IMR-90 (cell line): ENCODE results near the gene CDKN1C. TPM values are rescaled to one million over a fixed set of nuclear protein-coding genes. Genes with fewer than 3 reads are reported as not detected.

Experiments
- ATAC-seq: fragments of 200-7000 bp; cut with Tn5 transposase; 2 replicates; pipeline ENCODE4 v1.9.1; 2020; ENCODE audit warnings: low read depth, mild to moderate bottlenecking, moderate library complexity
- BruUV-seq: library from RNA; stranded (reverse); fragments of 400-500 nt; replicated peaks from 2 replicates; lab custom pipeline; 2021; lab: Mats Ljungman, UMichigan
- CTCF ChIA-PET: fragments of 300-600 bp; formaldehyde crosslinking; extraction: SDS; loops from one replicate; lab custom pipeline; 2021; ENCODE audit warnings: antibody characterized with exemption; lab: Yijun Ruan, JAX
- POLR2A ChIA-PET: fragments of 300-600 bp; sonication (Branson Sonifier 250); formaldehyde crosslinking; loops from one replicate; lab custom pipeline; 2022; ENCODE audit warnings: antibody characterized with exemption; ENCODE audit not compliant: unreplicated experiment; lab: Charles Lee
- DNase-seq: peaks from one replicate; pipeline ENCODE4 v3.0.0; 2013
- H2AFZ ChIP-seq: replicated peaks from 2 replicates; pipeline ENCODE3; 2013; ENCODE audit warnings: low read length, mild to moderate bottlenecking; ENCODE audit not compliant: poor library complexity
- H2AK5ac ChIP-seq: 2 replicates; pipeline ENCODE4 v1.6.1; 2013; ENCODE audit warnings: low read depth, low read length, inconsistent platforms
- H2AK9ac ChIP-seq: replicated peaks from 2 replicates; pipeline ENCODE3; 2013; ENCODE audit warnings: mild to moderate bottlenecking, low read depth, low read length, moderate library complexity; ENCODE audit not compliant: poor library complexity
- H2BK120ac ChIP-seq: 2 replicates; pipeline ENCODE4 v1.6.1; 2013; ENCODE audit warnings: low read depth, low read length, inconsistent platforms
- H2BK15ac ChIP-seq: 3 replicates; pipeline ENCODE4 v1.6.1; 2013; ENCODE audit warnings: low read depth, low read length, inconsistent platforms
- H2BK20ac ChIP-seq: 2 replicates; pipeline ENCODE4 v1.6.1; 2013; ENCODE audit warnings: low read depth, mild to moderate bottlenecking, inconsistent platforms, low read length, moderate library complexity
- H2BK5ac ChIP-seq: 2 replicates; pipeline ENCODE4 v1.6.1; 2013; ENCODE audit warnings: mild to moderate bottlenecking, low read depth, low read length, inconsistent platforms; ENCODE audit not compliant: poor library complexity, severe bottlenecking
- H3K14ac ChIP-seq: replicated peaks from 2 replicates; pipeline ENCODE4 v1.6.1; 2013; ENCODE audit warnings: low read depth, low read length, inconsistent platforms
- H3K18ac ChIP-seq: 2 replicates; pipeline ENCODE4 v1.6.1; 2013; ENCODE audit warnings: low read depth, low read length, control low read depth
- H3K23ac ChIP-seq: 2 replicates; pipeline ENCODE4 v1.6.1; 2013; ENCODE audit warnings: low read depth, low read length, inconsistent platforms
- H3K27ac ChIP-seq: 2 replicates; pipeline ENCODE4 v1.5.1; 2013; ENCODE audit warnings: mild to moderate bottlenecking, control low read depth, low read length; ENCODE audit not compliant: insufficient read depth
- H3K27me3 ChIP-seq: 2 replicates; pipeline ENCODE4 v1.6.1; 2013; ENCODE audit warnings: low read length; ENCODE audit not compliant: control insufficient read depth, insufficient read depth
- H3K36me3 ChIP-seq: 2 replicates; pipeline ENCODE4 v1.6.1; 2013; ENCODE audit warnings: low read length, mixed read lengths; ENCODE audit not compliant: control insufficient read depth, insufficient read depth
- H3K4ac ChIP-seq: 2 replicates; pipeline ENCODE4 v1.6.1; 2013; ENCODE audit warnings: low read depth, low read length, inconsistent platforms
- H3K4me1 ChIP-seq: 2 replicates; pipeline ENCODE4 v1.6.1; 2013; ENCODE audit warnings: low read length, mixed read lengths; ENCODE audit not compliant: control insufficient read depth, insufficient read depth
- H3K4me2 ChIP-seq: 2 replicates; pipeline ENCODE4 v1.6.1; 2013; ENCODE audit warnings: low read depth, mild to moderate bottlenecking, control low read depth, low read length, moderate library complexity
- H3K4me3 ChIP-seq: 2 replicates; pipeline ENCODE4 v1.5.1; 2013; ENCODE audit warnings: low read depth, mild to moderate bottlenecking, control low read depth, low read length, moderate library complexity; ENCODE audit not compliant: insufficient read depth
- H3K56ac ChIP-seq: 2 replicates; pipeline ENCODE4 v1.6.1; 2013; ENCODE audit warnings: low read length, inconsistent platforms; ENCODE audit not compliant: insufficient read depth; ENCODE audit errors: extremely low read depth
- H3K79me1 ChIP-seq, 2 experiments: 2 replicates each; pipeline ENCODE4 v1.6.1; 2013; ENCODE audit warnings: low read length in 2 of 2, inconsistent platforms in 1 of 2, low read depth in 1 of 2
- H3K9ac ChIP-seq: 2 replicates; pipeline ENCODE4 v1.6.1; 2013; ENCODE audit warnings: low read depth, low read length, control low read depth
- H3K9me1 ChIP-seq: 2 replicates; pipeline ENCODE4 v1.6.1; 2013; ENCODE audit warnings: low read length, inconsistent platforms; ENCODE audit not compliant: insufficient read depth
- H3K9me3 ChIP-seq: 2 replicates; pipeline ENCODE4 v1.6.1; 2013; ENCODE audit warnings: low read length; ENCODE audit not compliant: control insufficient read depth, insufficient read depth
- H4K20me1 ChIP-seq: 2 replicates; pipeline ENCODE4 v1.6.1; 2013; ENCODE audit warnings: low read length, inconsistent platforms; ENCODE audit not compliant: insufficient read depth
- H4K5ac ChIP-seq: 2 replicates; pipeline ENCODE4 v1.6.1; 2013; ENCODE audit warnings: mild to moderate bottlenecking, low read depth, low read length, control low read depth
- H4K8ac ChIP-seq, 2 experiments: 2 replicates each; pipeline ENCODE4 v1.6.1; 2013; ENCODE audit warnings: low read depth in 2 of 2, low read length in 2 of 2, control low read depth in 1 of 2, inconsistent platforms in 1 of 2
- H4K91ac ChIP-seq: 2 replicates; pipeline ENCODE4 v1.6.1; 2013; ENCODE audit warnings: low read depth, low read length, inconsistent platforms; ENCODE audit not compliant: insufficient read depth
- BHLHE40 ChIP-seq: fragments of 150-350 bp; IDR thresholded peaks from 2 replicates; pipeline ENCODE4 v1.6.1; 2016; ENCODE audit warnings: mild to moderate bottlenecking, low read depth, low read length
- CEBPB ChIP-seq: IDR thresholded peaks from 2 replicates; pipeline ENCODE4 v1.6.1; 2012; ENCODE audit warnings: low read depth, low read length, improper control_type of control experiment
- CHD1 ChIP-seq: IDR thresholded peaks from 2 replicates; pipeline ENCODE4 v1.6.1; 2012; ENCODE audit warnings: low read depth, low read length, improper control_type of control experiment
- FOS ChIP-seq: fragments of 150-350 bp; IDR thresholded peaks from 2 replicates; pipeline ENCODE4 v1.6.1; 2016; ENCODE audit warnings: low read depth, low read length
- MAFK ChIP-seq: IDR thresholded peaks from 2 replicates; pipeline ENCODE4 v1.6.1; 2012; ENCODE audit warnings: low read depth, low read length, improper control_type of control experiment
- MAZ ChIP-seq: IDR thresholded peaks from 2 replicates; pipeline ENCODE4 v1.6.1; 2012; ENCODE audit warnings: low read depth, mild to moderate bottlenecking, low read length, improper control_type of control experiment, moderate library complexity, borderline replicate concordance
- MXI1 ChIP-seq: IDR thresholded peaks from 2 replicates; pipeline ENCODE4 v1.6.1; 2012; ENCODE audit warnings: low read depth, mild to moderate bottlenecking, low read length, moderate library complexity, borderline replicate concordance
- NFE2L2 ChIP-seq: fragments of 150-350 bp; IDR thresholded peaks from 2 replicates; pipeline ENCODE4 v1.6.1; 2016; ENCODE audit warnings: low read depth, mild to moderate bottlenecking, low read length
- POLR2A ChIP-seq: IDR thresholded peaks from 2 replicates; pipeline ENCODE4 v1.6.1; 2012; ENCODE audit warnings: mild to moderate bottlenecking, low read depth, low read length
- RCOR1 ChIP-seq: IDR thresholded peaks from 2 replicates; pipeline ENCODE4 v1.6.1; 2012; ENCODE audit warnings: mild to moderate bottlenecking, low read length, improper control_type of control experiment; ENCODE audit not compliant: insufficient replicate concordance
- RFX5 ChIP-seq: IDR thresholded peaks from 2 replicates; pipeline ENCODE4 v1.8.0; 2012; ENCODE audit warnings: low read depth, mild to moderate bottlenecking, low read length, moderate library complexity
- SMC3 ChIP-seq: fragments of 150-350 bp; IDR thresholded peaks from 2 replicates; pipeline ENCODE4 v1.6.1; 2016; ENCODE audit warnings: low read depth, mild to moderate bottlenecking, antibody characterized with exemption, low read length, moderate library complexity
- WGBS, 2 experiments: methylation state at CpG; one replicate each; pipeline versions ENCODE4 v1.1.5 to v1.1.7; 2013; ENCODE audit warnings: missing lambda C conversion rate in 2 of 2; ENCODE audit not compliant: insufficient read length in 1 of 2; ENCODE audit errors: extremely low coverage in 2 of 2; 5-methylcytosine and 5-hydroxymethylcytosine counted together
- dilution Hi-C: fragments of 300-500 bp; cut with HindIII; formaldehyde crosslinking; loops from one replicate; pipeline ENCODE4 v1.14.3; 2018; ENCODE audit warnings: low sequenced_read_pairs; ENCODE audit not compliant: unreplicated experiment
- in situ Hi-C: fragments of 300-500 bp; cut with MboI; formaldehyde crosslinking; loops from 3 replicates; pipeline ENCODE4 v1.14.3; 2019; ENCODE audit warnings: low sequenced_read_pairs, inconsistent platforms, mixed read lengths
- intact Hi-C: fragments of 100-400 bp; cut with micrococcal nuclease; formaldehyde crosslinking; loops from 2 replicates; pipeline ENCODE4 v1.10.0; 2022
- polyA plus RNA-seq, 3 experiments: library from polyadenylated mRNA; depleted of rRNA; stranded (reverse); fragments of >200 nt; gene quantifications; 2 replicates each; pipeline ENCODE4 v1.2.3, GENCODE V29; 2012; ENCODE audit warnings: low replicate concordance in 1 of 3
- total RNA-seq: library from RNA; depleted of rRNA; stranded (reverse); fragments of >200 nt; gene quantifications from 2 replicates; pipeline ENCODE4 v1.2.3, GENCODE V29; 2012
- TF ChIP-seq, protein P1 (sequence below): fragments of 150-350 bp; IDR thresholded peaks from 2 replicates; pipeline ENCODE4 v1.6.1; 2017; ENCODE audit warnings: mild to moderate bottlenecking, antibody characterized with exemption, low read length, low read depth
- TF ChIP-seq, protein P2 (sequence below): conservative IDR thresholded peaks from 2 replicates; pipeline ENCODE4 v1.5.1; 2012; ENCODE audit warnings: mild to moderate bottlenecking, low read depth, low read length, improper control_type of control experiment

CDKN1C gene
- total and polyA plus RNA-seq, 2 of the 4 experiments (the other 2 are of a cell fraction): 1.6 to 3.0 TPM

DNA sequence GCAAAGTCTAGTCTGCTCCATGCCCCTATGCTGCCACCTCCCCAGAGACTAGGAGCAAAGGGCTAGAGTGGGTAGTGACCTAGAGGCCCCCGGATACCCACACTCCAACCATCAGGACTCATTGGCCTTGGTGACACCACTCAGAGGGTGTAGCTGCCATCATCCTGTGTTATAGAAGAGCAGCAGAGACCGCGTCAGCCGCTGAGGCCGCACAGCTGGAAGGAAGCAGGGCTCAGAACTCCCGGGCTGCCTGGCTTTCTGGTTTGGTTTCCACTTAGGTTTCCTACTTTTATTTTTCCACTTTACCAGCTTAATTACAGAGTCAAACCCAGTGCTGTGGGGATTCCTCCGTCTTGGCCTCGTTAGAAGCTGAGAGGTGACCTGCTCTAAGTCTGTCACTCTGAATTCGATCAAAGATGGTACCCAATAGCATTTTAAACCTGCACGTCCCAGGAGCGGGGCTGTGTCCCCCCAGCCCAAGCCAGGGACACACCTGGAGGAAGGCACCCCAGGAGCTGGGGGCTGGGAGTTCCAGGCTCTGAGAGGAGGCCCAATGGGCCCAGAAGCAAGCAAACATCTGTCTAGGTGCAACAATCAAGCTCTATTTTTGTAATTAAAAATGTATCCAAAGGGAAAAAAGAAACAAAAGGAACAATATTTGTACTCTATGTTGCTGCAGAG is 2.1 kb upstream of the CDKN1C start:
- Histone ChIP-seq H3K18ac (no peak overlapping the region), H2AK9ac (peak overlapping the region; percentile 13), H4K8ac (no peak overlapping the region), H2BK15ac (no peak overlapping the region), H2BK5ac (no peak overlapping the region), H2AK5ac (no peak overlapping the region), H3K27ac (no peak overlapping the region), H3K9me3 (no peaks in the 10 kb centered on the region), H3K4me2 (no peak overlapping the region), H4K5ac (no peak overlapping the region), H4K91ac (no peak overlapping the region), H2BK20ac (no peak overlapping the region; the same call in 1 of the 2 replicates), H3K4me1 (peaks cover 29% of the 10 kb centered on the region), H4K20me1 (peaks cover 12% of the 10 kb centered on the region), H3K9me1 (no peaks in the 10 kb centered on the region), H3K4me3 (no peak overlapping the region), H3K9ac (no peak overlapping the region), H2BK120ac (no peak overlapping the region), H3K36me3 (peaks cover 1% of the 10 kb centered on the region; the same call in 1 of the 2 replicates), H3K79me1 (peaks cover 0 to 3% of the 10 kb centered on the region in 2 experiments; a peak in 1 of 4 replicates), H3K27me3 (no peaks in the 10 kb centered on the region), H3K14ac (no peak overlapping the region), H3K23ac (no peak overlapping the region; the same call in 1 of the 2 replicates), H3K4ac (no peak overlapping the region), H3K56ac (no peak overlapping the region), H2AFZ (no peak overlapping the region)
- ATAC-seq: no peak
- intact Hi-C loops: loop anchor here (1.0 to 5.0 kb wide), 3 partner anchors 240 to 459 kb away; no protein-coding TSS in a partner anchor
- dilution Hi-C loops: no loop called here
- ChIA-PET POLR2A (interaction anchor here (0.8 kb wide), 1 partner anchor 354 kb away, joined by 4 read pairs; no protein-coding TSS in a partner anchor), CTCF (interaction anchor here (0.6 to 11.0 kb wide), 3 partner anchors 10 to 510 kb away, joined by 3 to 116 read pairs (median 3); no protein-coding TSS in a partner anchor)
- BruUV-seq: no TSS peak
- TF ChIP-seq, protein P1, sequence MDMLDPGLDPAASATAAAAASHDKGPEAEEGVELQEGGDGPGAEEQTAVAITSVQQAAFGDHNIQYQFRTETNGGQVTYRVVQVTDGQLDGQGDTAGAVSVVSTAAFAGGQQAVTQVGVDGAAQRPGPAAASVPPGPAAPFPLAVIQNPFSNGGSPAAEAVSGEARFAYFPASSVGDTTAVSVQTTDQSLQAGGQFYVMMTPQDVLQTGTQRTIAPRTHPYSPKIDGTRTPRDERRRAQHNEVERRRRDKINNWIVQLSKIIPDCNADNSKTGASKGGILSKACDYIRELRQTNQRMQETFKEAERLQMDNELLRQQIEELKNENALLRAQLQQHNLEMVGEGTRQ: no peak
- TF ChIP-seq CEBPB (no peak), RFX5 (no peak), RCOR1 (no peak), FOS (no peak), SMC3 (no peak), MAFK (no peak), NFE2L2 (no peak), CHD1 (no peak), MAZ (no peak), BHLHE40 (no peak), POLR2A (no peak), MXI1 (no peak)
- TF ChIP-seq, protein P2, sequence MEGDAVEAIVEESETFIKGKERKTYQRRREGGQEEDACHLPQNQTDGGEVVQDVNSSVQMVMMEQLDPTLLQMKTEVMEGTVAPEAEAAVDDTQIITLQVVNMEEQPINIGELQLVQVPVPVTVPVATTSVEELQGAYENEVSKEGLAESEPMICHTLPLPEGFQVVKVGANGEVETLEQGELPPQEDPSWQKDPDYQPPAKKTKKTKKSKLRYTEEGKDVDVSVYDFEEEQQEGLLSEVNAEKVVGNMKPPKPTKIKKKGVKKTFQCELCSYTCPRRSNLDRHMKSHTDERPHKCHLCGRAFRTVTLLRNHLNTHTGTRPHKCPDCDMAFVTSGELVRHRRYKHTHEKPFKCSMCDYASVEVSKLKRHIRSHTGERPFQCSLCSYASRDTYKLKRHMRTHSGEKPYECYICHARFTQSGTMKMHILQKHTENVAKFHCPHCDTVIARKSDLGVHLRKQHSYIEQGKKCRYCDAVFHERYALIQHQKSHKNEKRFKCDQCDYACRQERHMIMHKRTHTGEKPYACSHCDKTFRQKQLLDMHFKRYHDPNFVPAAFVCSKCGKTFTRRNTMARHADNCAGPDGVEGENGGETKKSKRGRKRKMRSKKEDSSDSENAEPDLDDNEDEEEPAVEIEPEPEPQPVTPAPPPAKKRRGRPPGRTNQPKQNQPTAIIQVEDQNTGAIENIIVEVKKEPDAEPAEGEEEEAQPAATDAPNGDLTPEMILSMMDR: no peak
- WGBS, 2 experiments: 86% methylated on average over 1 of the region's 11 CpGs; no CpG with 5 or more reads in 1 of the 2 experiments
- in situ Hi-C loops: loop anchor here (5.0 to 25.0 kb wide), 2 partner anchors 355 to 700 kb away; no protein-coding TSS in a partner anchor
- DNase-seq: no peak
